ENCODE measurements around the gene RND2. TPM values are rescaled to one million over a fixed set of nuclear protein-coding genes. Genes with fewer than 3 reads are reported as not detected.
A peak's percentile ranks its signal among the peaks of the same experiment; 100 is the strongest.

The RND2 gene
- total RNA-seq, 2 donors from 2014 or later = 0.63 to 3.5 TPM

- H3K4me1 ChIP-seq = peaks cover 0 to 27% of the 10 kb centered on the region in 2 donors
- no peaks in the 10 kb centered on the region for H3K9me3 ChIP-seq
- no peaks in the 10 kb centered on the region for H3K27me3 ChIP-seq
- DNase-seq (ENCODE audit: low spot score) = no peak
- TF ChIP-seq CTCF (IDR thresholded peaks at IDR 0.05) = no peak
- H3K27ac ChIP-seq = peak overlapping the region; percentile 31 to 45
- no peaks in the 10 kb centered on the region for H3K36me3 ChIP-seq
- peak overlapping the region; percentile 43 to 65 for H3K4me3 ChIP-seq
These were observed 243 bp downstream of the RND2 start for GRCh38 chr17:43025290-43025657.

- no peaks in the 10 kb centered on the region for H3K36me3 ChIP-seq
- H3K4me3 ChIP-seq = peak overlapping the region in 1 of 2 donors; percentile 65
- H3K27me3 ChIP-seq = no peaks in the 10 kb centered on the region
- H3K4me1 ChIP-seq = peaks cover 0 to 20% of the 10 kb centered on the region in 2 donors
- peak overlapping the region in 1 of 2 donors; percentile 31 for H3K27ac ChIP-seq
- H3K9me3 ChIP-seq = no peaks in the 10 kb centered on the region
- DNase-seq (ENCODE audit: low spot score) = no peak
- TF ChIP-seq CTCF (IDR thresholded peaks at IDR 0.05) = no peak
These were observed 921 bp downstream of the RND2 start for GRCh38 chr17:43025766-43026537.

- no peak overlapping the region for H3K27ac ChIP-seq
- H3K4me3 ChIP-seq = no peak overlapping the region
- no peak for TF ChIP-seq CTCF (IDR thresholded peaks at IDR 0.05)
- no peaks in the 10 kb centered on the region for H3K27me3 ChIP-seq
- DNase-seq (ENCODE audit: low spot score) = no peak
- H3K36me3 ChIP-seq = no peaks in the 10 kb centered on the region
- H3K4me1 ChIP-seq = peaks cover 0 to 19% of the 10 kb centered on the region in 2 donors
- H3K9me3 ChIP-seq = no peaks in the 10 kb centered on the region
These were observed 1.6 kb downstream of the RND2 start for GRCh38 chr17:43026595-43026994.

- Histone ChIP-seq H3K4me3 (no peak overlapping the region), H3K9me3 (no peaks in the 10 kb centered on the region), H3K27me3 (no peaks in the 10 kb centered on the region), H3K36me3 (no peaks in the 10 kb centered on the region), H3K4me1 (peaks cover 0 to 18% of the 10 kb centered on the region in 2 donors), H3K27ac (no peak overlapping the region)
- TF ChIP-seq CTCF (IDR thresholded peaks at IDR 0.05) = no peak
- DNase-seq (ENCODE audit: low spot score) = no peak
These were observed 2.3 kb downstream of the RND2 start for GRCh38 chr17:43027091-43028032.

GRCh38 chr17:43028221-43028861, 3.3 kb downstream of the RND2 start:
- no peak for TF ChIP-seq CTCF (IDR thresholded peaks at IDR 0.05)
- H3K9me3 ChIP-seq = no peaks in the 10 kb centered on the region
- no peak for DNase-seq (ENCODE audit: low spot score)
- no peaks in the 10 kb centered on the region for H3K27me3 ChIP-seq
- no peak overlapping the region for H3K4me3 ChIP-seq
- peaks cover 0 to 12% of the 10 kb centered on the region in 2 donors for H3K4me1 ChIP-seq
- no peaks in the 10 kb centered on the region for H3K36me3 ChIP-seq
- H3K27ac ChIP-seq = no peak overlapping the region
